Erythroblast (primary cell): ENCODE results near the gene SLC1A7.

Experiments used
- GATA1 ChIP-seq: IDR thresholded peaks from 2 replicates; pipeline ENCODE4 v1.6.1; 2011; ENCODE audit warnings: low read depth, mild to moderate bottlenecking, control low read depth, low read length, moderate library complexity
- POLR2A ChIP-seq: IDR thresholded peaks from 2 replicates; pipeline ENCODE4 v1.6.1; 2011; ENCODE audit warnings: mild to moderate bottlenecking, low read length

DNA sequence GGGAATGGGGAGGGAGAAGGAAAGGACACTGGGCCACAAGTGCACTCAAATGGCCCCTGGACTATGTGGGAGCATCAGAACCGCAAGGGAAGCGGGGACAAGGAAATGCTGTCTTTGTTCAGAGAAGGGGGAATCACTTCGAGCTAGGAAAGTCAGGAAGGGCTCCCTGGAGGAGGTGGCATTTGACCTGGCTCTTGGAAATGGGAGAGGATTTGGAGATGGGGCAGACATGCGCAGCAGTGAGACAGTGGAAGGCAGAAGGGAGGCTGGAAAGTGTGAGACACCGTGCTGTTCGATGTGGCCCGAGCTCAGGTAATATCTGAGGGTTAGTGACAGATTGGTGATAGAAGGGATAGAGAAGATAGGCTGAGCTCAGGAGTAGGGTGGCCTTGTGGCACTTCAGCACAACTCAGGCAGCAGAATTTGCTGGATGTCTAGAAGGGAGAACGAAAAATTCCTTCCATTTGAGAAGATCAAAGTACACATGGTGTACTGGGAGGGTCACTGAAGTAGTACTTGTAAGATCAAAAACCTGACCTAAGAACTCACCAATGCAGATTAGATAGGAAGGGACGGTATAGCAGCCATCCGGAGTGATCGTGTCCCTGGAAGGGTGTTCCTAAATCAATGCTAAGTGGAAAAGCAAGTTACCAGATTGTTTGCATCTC lies 25.4 kb downstream of the SLC1A7 start:
- no peak for TF ChIP-seq POLR2A
- no peak for TF ChIP-seq GATA1
